ENCODE results near the gene DNAJC16.

Gene DNAJC16

DNA sequence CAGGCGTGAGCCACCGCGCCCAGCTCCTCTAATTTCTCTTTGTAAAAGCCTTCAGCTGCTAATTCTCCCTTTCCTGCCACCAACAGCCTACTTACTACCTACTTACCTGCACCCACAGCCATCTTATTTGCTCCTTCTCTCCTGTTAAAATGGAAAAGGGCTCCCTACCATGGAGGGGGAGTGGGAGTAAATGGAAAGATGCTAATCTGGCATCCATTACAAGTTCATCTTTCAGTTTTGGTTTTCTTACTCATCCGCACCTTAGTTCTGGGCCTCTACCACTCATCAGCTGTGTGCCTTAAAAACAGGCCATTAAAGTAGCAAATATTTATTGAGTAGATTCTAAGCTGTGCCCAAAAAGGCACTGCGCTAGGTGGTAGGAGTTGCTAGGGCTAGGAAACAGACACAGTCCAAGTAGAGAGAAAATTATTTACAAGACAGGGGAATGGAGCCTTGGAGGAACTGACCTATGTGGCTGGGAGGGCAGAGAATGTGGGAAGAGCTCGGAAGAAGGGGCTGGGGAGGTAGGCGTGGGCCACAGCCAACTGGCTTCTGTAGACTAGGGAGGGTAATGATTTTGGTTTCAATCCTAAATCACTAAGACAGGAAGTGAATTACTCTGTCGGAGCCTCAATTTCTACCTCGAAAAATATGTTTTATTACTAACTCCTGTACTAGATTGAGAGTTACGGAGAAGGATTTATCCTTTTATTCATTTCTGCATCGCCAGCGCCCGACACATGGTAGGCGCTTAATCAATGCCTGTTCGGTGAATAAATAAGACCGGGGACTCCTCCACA lies 89.9 kb downstream of the DNAJC16 start (continued):
- TF ChIP-seq ZNF2 (tag by site-specific recombination; IDR thresholded peaks at IDR 0.05) (no peak), HOXD13 (CRISPR knock-in tag; IDR thresholded peaks at IDR 0.05; ENCODE audit: borderline replicate concordance) (no peak), ZNF837 (tag by site-specific recombination; IDR thresholded peaks at IDR 0.05) (no peak), ZBTB7A (tag by site-specific recombination; IDR thresholded peaks at IDR 0.05; ENCODE audit: low read depth) (no peak), ZIC2 (tag by site-specific recombination; IDR thresholded peaks at IDR 0.05) (no peak), ZNF221 (tag by site-specific recombination; IDR thresholded peaks at IDR 0.05; ENCODE audit: borderline replicate concordance) (no peak), EGR2 (tag by site-specific recombination; IDR thresholded peaks at IDR 0.05; ENCODE audit: low read depth) (peak; percentile 92), HIC1 (tag by site-specific recombination; IDR thresholded peaks at IDR 0.05) (no peak), RBAK (tag by site-specific recombination; IDR thresholded peaks at IDR 0.05) (no peak), ZNF350 (tag by site-specific recombination; IDR thresholded peaks at IDR 0.05) (no peak), ZNF223 (tag by site-specific recombination; IDR thresholded peaks at IDR 0.05) (no peak), HOXA7 (CRISPR knock-in tag; IDR thresholded peaks at IDR 0.05; ENCODE audit: borderline replicate concordance) (no peak), ZNF488 (tag by site-specific recombination; IDR thresholded peaks at IDR 0.05) (no peak), REPIN1 (tag by site-specific recombination; IDR thresholded peaks at IDR 0.05; ENCODE audit: low read depth) (no peak), ZNF707 (tag by site-specific recombination; IDR thresholded peaks at IDR 0.05) (no peak), ZNF514 (tag by site-specific recombination; IDR thresholded peaks at IDR 0.05) (no peak), ZEB2 (tag by site-specific recombination; IDR thresholded peaks at IDR 0.05) (peak; percentile 64; the same call in 1 of the 2 replicates), ZNF747 (tag by site-specific recombination; IDR thresholded peaks at IDR 0.05) (no peak), ZNF626 (tag by site-specific recombination; IDR thresholded peaks at IDR 0.05) (no peak), ZNF629 (tag by site-specific recombination; IDR thresholded peaks at IDR 0.05) (peak; percentile 41; the same call in 1 of the 2 replicates), OSR2 (tag by site-specific recombination; IDR thresholded peaks at IDR 0.05) (peak; percentile 33; the same call in 1 of the 2 replicates), KLF10 (tag by site-specific recombination; IDR thresholded peaks at IDR 0.05) (peak; percentile 14; the same call in 1 of the 2 replicates), ZNF157 (tag by site-specific recombination; IDR thresholded peaks at IDR 0.05) (no peak)
- TF ChIP-seq, protein P1, sequence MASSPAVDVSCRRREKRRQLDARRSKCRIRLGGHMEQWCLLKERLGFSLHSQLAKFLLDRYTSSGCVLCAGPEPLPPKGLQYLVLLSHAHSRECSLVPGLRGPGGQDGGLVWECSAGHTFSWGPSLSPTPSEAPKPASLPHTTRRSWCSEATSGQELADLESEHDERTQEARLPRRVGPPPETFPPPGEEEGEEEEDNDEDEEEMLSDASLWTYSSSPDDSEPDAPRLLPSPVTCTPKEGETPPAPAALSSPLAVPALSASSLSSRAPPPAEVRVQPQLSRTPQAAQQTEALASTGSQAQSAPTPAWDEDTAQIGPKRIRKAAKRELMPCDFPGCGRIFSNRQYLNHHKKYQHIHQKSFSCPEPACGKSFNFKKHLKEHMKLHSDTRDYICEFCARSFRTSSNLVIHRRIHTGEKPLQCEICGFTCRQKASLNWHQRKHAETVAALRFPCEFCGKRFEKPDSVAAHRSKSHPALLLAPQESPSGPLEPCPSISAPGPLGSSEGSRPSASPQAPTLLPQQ (tag by site-specific recombination; IDR thresholded peaks at IDR 0.05): no peak; the same call in 1 of the 2 replicates
- TF ChIP-seq, protein P2, sequence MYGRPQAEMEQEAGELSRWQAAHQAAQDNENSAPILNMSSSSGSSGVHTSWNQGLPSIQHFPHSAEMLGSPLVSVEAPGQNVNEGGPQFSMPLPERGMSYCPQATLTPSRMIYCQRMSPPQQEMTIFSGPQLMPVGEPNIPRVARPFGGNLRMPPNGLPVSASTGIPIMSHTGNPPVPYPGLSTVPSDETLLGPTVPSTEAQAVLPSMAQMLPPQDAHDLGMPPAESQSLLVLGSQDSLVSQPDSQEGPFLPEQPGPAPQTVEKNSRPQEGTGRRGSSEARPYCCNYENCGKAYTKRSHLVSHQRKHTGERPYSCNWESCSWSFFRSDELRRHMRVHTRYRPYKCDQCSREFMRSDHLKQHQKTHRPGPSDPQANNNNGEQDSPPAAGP (tag by site-specific recombination; IDR thresholded peaks at IDR 0.05): no peak; the same call in 1 of the 2 replicates
- TF ChIP-seq, protein P3, sequence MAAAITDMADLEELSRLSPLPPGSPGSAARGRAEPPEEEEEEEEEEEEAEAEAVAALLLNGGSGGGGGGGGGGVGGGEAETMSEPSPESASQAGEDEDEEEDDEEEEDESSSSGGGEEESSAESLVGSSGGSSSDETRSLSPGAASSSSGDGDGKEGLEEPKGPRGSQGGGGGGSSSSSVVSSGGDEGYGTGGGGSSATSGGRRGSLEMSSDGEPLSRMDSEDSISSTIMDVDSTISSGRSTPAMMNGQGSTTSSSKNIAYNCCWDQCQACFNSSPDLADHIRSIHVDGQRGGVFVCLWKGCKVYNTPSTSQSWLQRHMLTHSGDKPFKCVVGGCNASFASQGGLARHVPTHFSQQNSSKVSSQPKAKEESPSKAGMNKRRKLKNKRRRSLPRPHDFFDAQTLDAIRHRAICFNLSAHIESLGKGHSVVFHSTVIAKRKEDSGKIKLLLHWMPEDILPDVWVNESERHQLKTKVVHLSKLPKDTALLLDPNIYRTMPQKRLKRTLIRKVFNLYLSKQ (tag by site-specific recombination; IDR thresholded peaks at IDR 0.05; ENCODE audit: borderline replicate concordance): no peak
- TF ChIP-seq, protein P4, sequence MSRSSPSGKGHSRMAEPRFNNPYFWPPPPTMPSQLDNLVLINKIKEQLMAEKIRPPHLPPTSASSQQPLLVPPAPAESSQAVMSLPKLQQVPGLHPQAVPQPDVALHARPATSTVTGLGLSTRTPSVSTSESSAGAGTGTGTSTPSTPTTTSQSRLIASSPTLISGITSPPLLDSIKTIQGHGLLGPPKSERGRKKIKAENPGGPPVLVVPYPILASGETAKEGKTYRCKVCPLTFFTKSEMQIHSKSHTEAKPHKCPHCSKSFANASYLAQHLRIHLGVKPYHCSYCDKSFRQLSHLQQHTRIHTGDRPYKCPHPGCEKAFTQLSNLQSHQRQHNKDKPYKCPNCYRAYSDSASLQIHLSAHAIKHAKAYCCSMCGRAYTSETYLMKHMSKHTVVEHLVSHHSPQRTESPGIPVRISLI (tag by site-specific recombination; IDR thresholded peaks at IDR 0.05): no peak
- TF ChIP-seq, protein P5, sequence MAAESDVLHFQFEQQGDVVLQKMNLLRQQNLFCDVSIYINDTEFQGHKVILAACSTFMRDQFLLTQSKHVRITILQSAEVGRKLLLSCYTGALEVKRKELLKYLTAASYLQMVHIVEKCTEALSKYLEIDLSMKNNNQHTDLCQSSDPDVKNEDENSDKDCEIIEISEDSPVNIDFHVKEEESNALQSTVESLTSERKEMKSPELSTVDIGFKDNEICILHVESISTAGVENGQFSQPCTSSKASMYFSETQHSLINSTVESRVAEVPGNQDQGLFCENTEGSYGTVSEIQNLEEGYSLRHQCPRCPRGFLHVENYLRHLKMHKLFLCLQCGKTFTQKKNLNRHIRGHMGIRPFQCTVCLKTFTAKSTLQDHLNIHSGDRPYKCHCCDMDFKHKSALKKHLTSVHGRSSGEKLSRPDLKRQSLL (tag by site-specific recombination; IDR thresholded peaks at IDR 0.05): no peak
- TF ChIP-seq, protein P6, sequence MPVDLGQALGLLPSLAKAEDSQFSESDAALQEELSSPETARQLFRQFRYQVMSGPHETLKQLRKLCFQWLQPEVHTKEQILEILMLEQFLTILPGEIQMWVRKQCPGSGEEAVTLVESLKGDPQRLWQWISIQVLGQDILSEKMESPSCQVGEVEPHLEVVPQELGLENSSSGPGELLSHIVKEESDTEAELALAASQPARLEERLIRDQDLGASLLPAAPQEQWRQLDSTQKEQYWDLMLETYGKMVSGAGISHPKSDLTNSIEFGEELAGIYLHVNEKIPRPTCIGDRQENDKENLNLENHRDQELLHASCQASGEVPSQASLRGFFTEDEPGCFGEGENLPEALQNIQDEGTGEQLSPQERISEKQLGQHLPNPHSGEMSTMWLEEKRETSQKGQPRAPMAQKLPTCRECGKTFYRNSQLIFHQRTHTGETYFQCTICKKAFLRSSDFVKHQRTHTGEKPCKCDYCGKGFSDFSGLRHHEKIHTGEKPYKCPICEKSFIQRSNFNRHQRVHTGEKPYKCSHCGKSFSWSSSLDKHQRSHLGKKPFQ (tag by site-specific recombination; IDR thresholded peaks at IDR 0.05): no peak
